HL-60 (cell line): ENCODE results near the gene CACNA1H.

Source experiments
- DNase-seq, 2 experiments: peaks; one replicate each; pipeline ENCODE4 v3.0.0-alpha.2; 2010 to 2020; ENCODE audit warnings: low read depth in 1 of 2, low spot score in 1 of 2
- H3K27ac ChIP-seq: fragments of 250-450 bp; sonication (Bioruptor Pico); replicated peaks from 2 replicates; pipeline ENCODE4 v1.5.1; 2020; ENCODE audit warnings: mild to moderate bottlenecking, moderate library complexity
- H3K27me3 ChIP-seq: fragments of 250-450 bp; sonication (Bioruptor Pico); 2 replicates; pipeline ENCODE4 v1.5.1; 2021; ENCODE audit warnings: mild to moderate bottlenecking, moderate library complexity; ENCODE audit not compliant: insufficient read depth, poor library complexity, severe bottlenecking
- H3K4me3 ChIP-seq: replicated peaks from 2 replicates; pipeline ENCODE4 v1.5.1; 2011; ENCODE audit warnings: mild to moderate bottlenecking, control low read depth, low read length; ENCODE audit not compliant: insufficient read depth
- CTCF ChIP-seq: IDR thresholded peaks from one replicate; pipeline ENCODE4 v1.5.1; 2011; ENCODE audit warnings: low read length, control low read depth, inconsistent platforms; ENCODE audit not compliant: insufficient read depth
- GABPA ChIP-seq: IDR thresholded peaks from 2 replicates; pipeline ENCODE4 v1.6.1; 2012; ENCODE audit warnings: low read depth
- POLR2AphosphoS5 ChIP-seq: IDR thresholded peaks from 2 replicates; pipeline ENCODE4 v1.6.1; 2012; ENCODE audit warnings: low read depth
- REST ChIP-seq: IDR thresholded peaks from 2 replicates; pipeline ENCODE4 v1.6.1; 2012; ENCODE audit warnings: low read depth; ENCODE audit not compliant: insufficient replicate concordance
- SPI1 ChIP-seq: IDR thresholded peaks from 2 replicates; pipeline ENCODE4 v1.6.1; 2012; ENCODE audit warnings: low read depth, mild to moderate bottlenecking, borderline replicate concordance

CACNA1H gene

GRCh38 chr16:1213796-1214372 lies 61.0 kb downstream of the CACNA1H start:
- Histone ChIP-seq H3K27ac (no peak overlapping the region), H3K27me3 (no peaks in the 10 kb centered on the region), H3K4me3 (no peak overlapping the region)
- no peak for DNase-seq
- TF ChIP-seq CTCF (no peak), GABPA (no peak), SPI1 (no peak), POLR2AphosphoS5 (no peak), REST (no peak)

GRCh38 chr16:1214719-1215118 lies 61.8 kb downstream of the CACNA1H start:
- TF ChIP-seq POLR2AphosphoS5 (no peak), GABPA (no peak), REST (no peak), SPI1 (no peak), CTCF (no peak)

GRCh38 chr16:1215574-1216295 lies 62.8 kb downstream of the CACNA1H start:
- no peak for TF ChIP-seq GABPA
- TF ChIP-seq CTCF = no peak
- TF ChIP-seq POLR2AphosphoS5 = no peak
- no peak for TF ChIP-seq SPI1
- TF ChIP-seq REST = no peak
- no peak overlapping the region for H3K4me3 ChIP-seq
- H3K27me3 ChIP-seq = no peaks in the 10 kb centered on the region
- H3K27ac ChIP-seq = no peak overlapping the region
- no peak for DNase-seq

More at GRCh38 chr16:1214719-1215118, 61.8 kb downstream of the CACNA1H start:
- no peak for DNase-seq
- H3K27ac ChIP-seq = no peak overlapping the region
- no peaks in the 10 kb centered on the region for H3K27me3 ChIP-seq
- H3K4me3 ChIP-seq = no peak overlapping the region
